B cell (primary cell): ENCODE results near the gene HHATL.

ENCODE experiments used
- CTCF ChIP-seq: fragments of 200-600 bp; IDR thresholded peaks from one replicate; pipeline ENCODE4 v1.8.0; 2022; ENCODE audit warnings: antibody characterized with exemption, mild to moderate bottlenecking
- EZH2 ChIP-seq: IDR thresholded peaks from 2 replicates; pipeline ENCODE4 v1.6.1; 2012; ENCODE audit warnings: borderline replicate concordance, low read depth, mild to moderate bottlenecking, moderate library complexity, low read length; ENCODE audit not compliant: insufficient read depth, poor library complexity, severe bottlenecking

- TF ChIP-seq CTCF (no peak), EZH2 (no peak)
Measured at GRCh38 chr3:42714171-42714852, 11.7 kb upstream of the HHATL start.
